IMR-90 (cell line): Measurements from ENCODE around the gene POLR1A. TPM values are rescaled to one million over a fixed set of nuclear protein-coding genes. Genes with fewer than 3 reads are reported as not detected.

Source experiments
- ATAC-seq: fragments of 200-7000 bp; cut with Tn5 transposase; 2 replicates; pipeline ENCODE4 v1.9.1; 2020; ENCODE audit warnings: low read depth, mild to moderate bottlenecking, moderate library complexity
- Bru-seq: library from RNA; stranded (reverse); fragments of 400-500 nt; gene quantifications from one replicate; lab custom pipeline; 2021; lab: Mats Ljungman, UMichigan
- BruChase-seq, 2 experiments: library from RNA; stranded (reverse); fragments of 400-500 nt; gene quantifications; one replicate each; lab custom pipeline; 2021; lab: Mats Ljungman, UMichigan
- BruUV-seq: library from RNA; stranded (reverse); fragments of 400-500 nt; replicated peaks from 2 replicates; lab custom pipeline; 2021; lab: Mats Ljungman, UMichigan
- CTCF ChIA-PET: fragments of 300-600 bp; formaldehyde crosslinking; extraction: SDS; loops from one replicate; lab custom pipeline; 2021; ENCODE audit warnings: antibody characterized with exemption; lab: Yijun Ruan, JAX
- POLR2A ChIA-PET: fragments of 300-600 bp; sonication (Branson Sonifier 250); formaldehyde crosslinking; loops from one replicate; lab custom pipeline; 2022; ENCODE audit warnings: antibody characterized with exemption; ENCODE audit not compliant: unreplicated experiment; lab: Charles Lee
- DNase-seq: peaks from one replicate; pipeline ENCODE4 v3.0.0; 2013
- H2AFZ ChIP-seq: replicated peaks from 2 replicates; pipeline ENCODE3; 2013; ENCODE audit warnings: low read length, mild to moderate bottlenecking; ENCODE audit not compliant: poor library complexity
- H2AK5ac ChIP-seq: 2 replicates; pipeline ENCODE4 v1.6.1; 2013; ENCODE audit warnings: low read depth, low read length, inconsistent platforms
- H2AK9ac ChIP-seq: replicated peaks from 2 replicates; pipeline ENCODE3; 2013; ENCODE audit warnings: mild to moderate bottlenecking, low read depth, low read length, moderate library complexity; ENCODE audit not compliant: poor library complexity
- H2BK120ac ChIP-seq: 2 replicates; pipeline ENCODE4 v1.6.1; 2013; ENCODE audit warnings: low read depth, low read length, inconsistent platforms
- H2BK15ac ChIP-seq: 3 replicates; pipeline ENCODE4 v1.6.1; 2013; ENCODE audit warnings: low read depth, low read length, inconsistent platforms
- H2BK20ac ChIP-seq: 2 replicates; pipeline ENCODE4 v1.6.1; 2013; ENCODE audit warnings: low read depth, mild to moderate bottlenecking, inconsistent platforms, low read length, moderate library complexity
- H2BK5ac ChIP-seq: 2 replicates; pipeline ENCODE4 v1.6.1; 2013; ENCODE audit warnings: mild to moderate bottlenecking, low read depth, low read length, inconsistent platforms; ENCODE audit not compliant: poor library complexity, severe bottlenecking
- H3K14ac ChIP-seq: replicated peaks from 2 replicates; pipeline ENCODE4 v1.6.1; 2013; ENCODE audit warnings: low read depth, low read length, inconsistent platforms
- H3K18ac ChIP-seq: 2 replicates; pipeline ENCODE4 v1.6.1; 2013; ENCODE audit warnings: low read depth, low read length, control low read depth
- H3K23ac ChIP-seq: 2 replicates; pipeline ENCODE4 v1.6.1; 2013; ENCODE audit warnings: low read depth, low read length, inconsistent platforms
- H3K27ac ChIP-seq: 2 replicates; pipeline ENCODE4 v1.5.1; 2013; ENCODE audit warnings: mild to moderate bottlenecking, control low read depth, low read length; ENCODE audit not compliant: insufficient read depth
- H3K27me3 ChIP-seq: 2 replicates; pipeline ENCODE4 v1.6.1; 2013; ENCODE audit warnings: low read length; ENCODE audit not compliant: control insufficient read depth, insufficient read depth
- H3K36me3 ChIP-seq: 2 replicates; pipeline ENCODE4 v1.6.1; 2013; ENCODE audit warnings: low read length, mixed read lengths; ENCODE audit not compliant: control insufficient read depth, insufficient read depth
- H3K4ac ChIP-seq: 2 replicates; pipeline ENCODE4 v1.6.1; 2013; ENCODE audit warnings: low read depth, low read length, inconsistent platforms
- H3K4me1 ChIP-seq: 2 replicates; pipeline ENCODE4 v1.6.1; 2013; ENCODE audit warnings: low read length, mixed read lengths; ENCODE audit not compliant: control insufficient read depth, insufficient read depth
- H3K4me2 ChIP-seq: 2 replicates; pipeline ENCODE4 v1.6.1; 2013; ENCODE audit warnings: low read depth, mild to moderate bottlenecking, control low read depth, low read length, moderate library complexity
- H3K4me3 ChIP-seq: 2 replicates; pipeline ENCODE4 v1.5.1; 2013; ENCODE audit warnings: low read depth, mild to moderate bottlenecking, control low read depth, low read length, moderate library complexity; ENCODE audit not compliant: insufficient read depth
- H3K56ac ChIP-seq: 2 replicates; pipeline ENCODE4 v1.6.1; 2013; ENCODE audit warnings: low read length, inconsistent platforms; ENCODE audit not compliant: insufficient read depth; ENCODE audit errors: extremely low read depth
- H3K79me1 ChIP-seq, 2 experiments: 2 replicates each; pipeline ENCODE4 v1.6.1; 2013; ENCODE audit warnings: low read length in 2 of 2, inconsistent platforms in 1 of 2, low read depth in 1 of 2
- H3K9ac ChIP-seq: 2 replicates; pipeline ENCODE4 v1.6.1; 2013; ENCODE audit warnings: low read depth, low read length, control low read depth
- H3K9me1 ChIP-seq: 2 replicates; pipeline ENCODE4 v1.6.1; 2013; ENCODE audit warnings: low read length, inconsistent platforms; ENCODE audit not compliant: insufficient read depth
- H3K9me3 ChIP-seq: 2 replicates; pipeline ENCODE4 v1.6.1; 2013; ENCODE audit warnings: low read length; ENCODE audit not compliant: control insufficient read depth, insufficient read depth
- H4K20me1 ChIP-seq: 2 replicates; pipeline ENCODE4 v1.6.1; 2013; ENCODE audit warnings: low read length, inconsistent platforms; ENCODE audit not compliant: insufficient read depth
- H4K5ac ChIP-seq: 2 replicates; pipeline ENCODE4 v1.6.1; 2013; ENCODE audit warnings: mild to moderate bottlenecking, low read depth, low read length, control low read depth
- H4K8ac ChIP-seq, 2 experiments: 2 replicates each; pipeline ENCODE4 v1.6.1; 2013; ENCODE audit warnings: low read depth in 2 of 2, low read length in 2 of 2, control low read depth in 1 of 2, inconsistent platforms in 1 of 2
- H4K91ac ChIP-seq: 2 replicates; pipeline ENCODE4 v1.6.1; 2013; ENCODE audit warnings: low read depth, low read length, inconsistent platforms; ENCODE audit not compliant: insufficient read depth
- BHLHE40 ChIP-seq: fragments of 150-350 bp; IDR thresholded peaks from 2 replicates; pipeline ENCODE4 v1.6.1; 2016; ENCODE audit warnings: mild to moderate bottlenecking, low read depth, low read length
- MXI1 ChIP-seq: IDR thresholded peaks from 2 replicates; pipeline ENCODE4 v1.6.1; 2012; ENCODE audit warnings: low read depth, mild to moderate bottlenecking, low read length, moderate library complexity, borderline replicate concordance
- WGBS, 2 experiments: methylation state at CpG; one replicate each; pipeline versions ENCODE4 v1.1.5 to v1.1.7; 2013; ENCODE audit warnings: missing lambda C conversion rate in 2 of 2; ENCODE audit not compliant: insufficient read length in 1 of 2; ENCODE audit errors: extremely low coverage in 2 of 2; 5-methylcytosine and 5-hydroxymethylcytosine counted together
- dilution Hi-C: fragments of 300-500 bp; cut with HindIII; formaldehyde crosslinking; loops from one replicate; pipeline ENCODE4 v1.14.3; 2018; ENCODE audit warnings: low sequenced_read_pairs; ENCODE audit not compliant: unreplicated experiment
- in situ Hi-C: fragments of 300-500 bp; cut with MboI; formaldehyde crosslinking; loops from 3 replicates; pipeline ENCODE4 v1.14.3; 2019; ENCODE audit warnings: low sequenced_read_pairs, inconsistent platforms, mixed read lengths
- intact Hi-C: fragments of 100-400 bp; cut with micrococcal nuclease; formaldehyde crosslinking; loops from 2 replicates; pipeline ENCODE4 v1.10.0; 2022
- long read RNA-seq: library from polyadenylated mRNA; unstranded; transcript quantifications from one replicate; pipeline ENCODE4 v2.0.0, GENCODE V29; 2021; ENCODE audit not compliant: unreplicated experiment
- polyA plus RNA-seq, 3 experiments: library from polyadenylated mRNA; depleted of rRNA; stranded (reverse); fragments of >200 nt; gene quantifications; 2 replicates each; pipeline ENCODE4 v1.2.3, GENCODE V29; 2012; ENCODE audit warnings: low replicate concordance in 1 of 3
- total RNA-seq: library from RNA; depleted of rRNA; stranded (reverse); fragments of >200 nt; gene quantifications from 2 replicates; pipeline ENCODE4 v1.2.3, GENCODE V29; 2012; rRNA removed
- TF ChIP-seq, protein P1 (sequence below): fragments of 150-350 bp; IDR thresholded peaks from 2 replicates; pipeline ENCODE4 v1.6.1; 2017; ENCODE audit warnings: mild to moderate bottlenecking, antibody characterized with exemption, low read length, low read depth
- TF ChIP-seq, protein P2 (sequence below): conservative IDR thresholded peaks from 2 replicates; pipeline ENCODE4 v1.5.1; 2012; ENCODE audit warnings: mild to moderate bottlenecking, low read depth, low read length, improper control_type of control experiment

The POLR1A gene
- total RNA-seq = 27.4 and 27.8 TPM in 2 replicates
- polyA plus RNA-seq (2012; rRNA removed) = 7.6 and 9.3 TPM in 2 replicates
- polyA plus RNA-seq (2012; cell fraction: cytosol; rRNA removed) = 3.3 and 3.5 TPM in 2 replicates
- 12.0 and 12.4 TPM in 2 replicates for polyA plus RNA-seq (2012; cell fraction: nucleus; rRNA removed; ENCODE audit: low replicate concordance)
- Bru-seq, nascent RNA = percentile 77 among the genes with signal in this experiment
- percentile 81 among the genes with signal in this experiment for BruChase-seq, experiment 1, labeled RNA remaining after a 6-hour chase
- BruChase-seq, experiment 2, labeled RNA remaining after a 2-hour chase = percentile 76 among the genes with signal in this experiment
- long read RNA-seq, partial matches to known transcripts = 3 of 19 reads
- long read RNA-seq, other reads (novel, unspliced or antisense) = 16 of 19 reads

DNA sequence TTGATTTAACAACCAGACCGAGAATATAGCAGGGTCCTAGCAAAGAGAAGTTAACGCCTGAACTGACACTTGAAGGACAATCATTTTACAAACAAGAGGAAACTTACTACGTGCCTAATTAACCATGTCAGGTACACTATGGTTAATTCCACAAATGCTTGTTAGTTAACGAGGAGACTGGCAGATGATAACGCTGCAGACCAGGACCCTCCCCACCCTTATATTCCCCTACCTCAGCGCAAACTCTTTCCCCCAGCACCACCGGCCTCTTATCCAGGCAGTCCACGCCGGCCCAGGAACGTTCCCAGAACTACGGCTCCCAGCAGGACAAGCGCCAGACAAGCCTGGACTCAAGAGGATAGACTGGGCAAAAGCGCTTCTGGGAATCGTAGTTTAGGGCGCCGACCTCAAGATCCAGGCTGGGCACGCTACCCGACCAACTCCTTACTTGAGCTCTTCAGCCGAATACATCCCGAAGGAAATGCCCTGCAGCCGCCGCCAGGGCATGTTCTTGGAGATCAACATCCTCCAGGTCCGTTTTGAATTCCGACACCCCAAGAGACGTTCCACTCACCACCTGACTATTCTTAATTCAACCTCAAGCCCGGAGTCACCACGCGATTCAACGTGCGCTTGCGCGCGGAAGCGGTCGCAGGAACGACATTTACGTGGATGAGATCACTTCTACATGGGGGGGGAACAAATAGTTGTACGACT, at the start of gene POLR1A:
TSS of gene POLR1A (minus strand) at position 635 of the 717 bp plus-strand sequence. CDS start at position 525, 110 bp downstream.
- no TSS peak for BruUV-seq
- WGBS, 2 experiments = 2% methylated on average over 11 of the region's 38 CpGs; no CpG with 5 or more reads in 1 of the 2 experiments

More for the DNA sequence above, at the start of gene POLR1A:
- Histone ChIP-seq H2BK15ac (peak within 1 kb of the TSS; percentile 49; the same call in 1 of the 3 replicates), H2AK5ac (peak within 1 kb of the TSS; percentile 77; the same call in 1 of the 2 replicates), H3K27ac (peak within 1 kb of the TSS; percentile 86), H3K36me3 (peaks cover 4% of the 10 kb centered on the region), H2BK5ac (peak within 1 kb of the TSS; percentile 88), H4K20me1 (peaks cover 18% of the 10 kb centered on the region), H3K56ac (peak within 1 kb of the TSS; percentile 95), H3K9me3 (no peaks in the 10 kb centered on the region), H4K5ac (peak within 1 kb of the TSS; percentile 91), H2BK120ac (peak within 1 kb of the TSS; percentile 97), H3K18ac (peak within 1 kb of the TSS; percentile 47), H3K4ac (peak within 1 kb of the TSS; percentile 88), H2AK9ac (peak within 1 kb of the TSS; percentile 96), H4K91ac (peak within 1 kb of the TSS; percentile 83), H3K9ac (peak within 1 kb of the TSS; percentile 93), H3K4me3 (peak within 1 kb of the TSS; percentile 71), H2AFZ (peak within 1 kb of the TSS; percentile 96), H3K4me2 (peak within 1 kb of the TSS; percentile 91), H3K23ac (peak within 1 kb of the TSS; percentile 97), H3K4me1 (peaks cover 2% of the 10 kb centered on the region; the same call in 1 of the 2 replicates), H2BK20ac (peak within 1 kb of the TSS; percentile 93), H3K79me1 (peaks cover 19 to 60% of the 10 kb centered on the region in 2 experiments), H4K8ac (peak within 1 kb of the TSS; percentile 79 to 97), H3K14ac (peak within 1 kb of the TSS; percentile 94), H3K27me3 (no peaks in the 10 kb centered on the region), H3K9me1 (no peaks in the 10 kb centered on the region)
- peak; percentile 91 for ATAC-seq
- in situ Hi-C loops = no loop called here
- POLR2A ChIA-PET = no interaction called here
- intact Hi-C loops = no loop called here
- DNase-seq = peak; percentile 94
- dilution Hi-C loops = no loop called here
- CTCF ChIA-PET = no interaction called here
- TF ChIP-seq MXI1 (peak; percentile 90), BHLHE40 (no peak)
- TF ChIP-seq, protein P1, sequence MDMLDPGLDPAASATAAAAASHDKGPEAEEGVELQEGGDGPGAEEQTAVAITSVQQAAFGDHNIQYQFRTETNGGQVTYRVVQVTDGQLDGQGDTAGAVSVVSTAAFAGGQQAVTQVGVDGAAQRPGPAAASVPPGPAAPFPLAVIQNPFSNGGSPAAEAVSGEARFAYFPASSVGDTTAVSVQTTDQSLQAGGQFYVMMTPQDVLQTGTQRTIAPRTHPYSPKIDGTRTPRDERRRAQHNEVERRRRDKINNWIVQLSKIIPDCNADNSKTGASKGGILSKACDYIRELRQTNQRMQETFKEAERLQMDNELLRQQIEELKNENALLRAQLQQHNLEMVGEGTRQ = peak; percentile 50
- TF ChIP-seq, protein P2, sequence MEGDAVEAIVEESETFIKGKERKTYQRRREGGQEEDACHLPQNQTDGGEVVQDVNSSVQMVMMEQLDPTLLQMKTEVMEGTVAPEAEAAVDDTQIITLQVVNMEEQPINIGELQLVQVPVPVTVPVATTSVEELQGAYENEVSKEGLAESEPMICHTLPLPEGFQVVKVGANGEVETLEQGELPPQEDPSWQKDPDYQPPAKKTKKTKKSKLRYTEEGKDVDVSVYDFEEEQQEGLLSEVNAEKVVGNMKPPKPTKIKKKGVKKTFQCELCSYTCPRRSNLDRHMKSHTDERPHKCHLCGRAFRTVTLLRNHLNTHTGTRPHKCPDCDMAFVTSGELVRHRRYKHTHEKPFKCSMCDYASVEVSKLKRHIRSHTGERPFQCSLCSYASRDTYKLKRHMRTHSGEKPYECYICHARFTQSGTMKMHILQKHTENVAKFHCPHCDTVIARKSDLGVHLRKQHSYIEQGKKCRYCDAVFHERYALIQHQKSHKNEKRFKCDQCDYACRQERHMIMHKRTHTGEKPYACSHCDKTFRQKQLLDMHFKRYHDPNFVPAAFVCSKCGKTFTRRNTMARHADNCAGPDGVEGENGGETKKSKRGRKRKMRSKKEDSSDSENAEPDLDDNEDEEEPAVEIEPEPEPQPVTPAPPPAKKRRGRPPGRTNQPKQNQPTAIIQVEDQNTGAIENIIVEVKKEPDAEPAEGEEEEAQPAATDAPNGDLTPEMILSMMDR = peak; percentile 20; the same call in 1 of the 2 replicates
